GM12801 (cell line): ENCODE data around the gene FXYD2.

Experiments used
- TF ChIP-seq, protein P1 (sequence below): IDR thresholded peaks from one replicate; pipeline ENCODE4 v1.5.1; 2011; ENCODE audit warnings: control low read depth; ENCODE audit not compliant: insufficient read length; ENCODE audit errors: extremely low read depth

Gene FXYD2

DNA sequence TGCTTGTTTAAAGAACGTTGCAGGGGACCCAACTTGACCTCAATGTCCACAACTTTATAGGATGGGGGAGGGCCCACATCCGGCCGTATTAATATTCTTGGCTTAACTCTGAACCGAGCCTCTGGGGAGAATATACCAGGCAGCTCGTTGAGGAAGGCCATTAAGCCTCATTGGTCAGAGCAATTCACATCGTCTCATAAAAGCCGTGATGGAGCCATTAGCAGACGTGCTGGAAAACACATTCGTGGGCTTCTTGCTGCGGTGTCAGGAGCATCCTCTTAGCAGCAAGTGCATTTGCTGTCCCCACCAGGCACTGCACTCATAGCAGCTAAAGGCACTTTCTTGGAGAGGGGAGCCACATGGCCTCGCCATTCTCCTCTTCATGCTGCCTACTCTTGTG is 42.4 kb downstream of the FXYD2 start:
- TF ChIP-seq, protein P1, sequence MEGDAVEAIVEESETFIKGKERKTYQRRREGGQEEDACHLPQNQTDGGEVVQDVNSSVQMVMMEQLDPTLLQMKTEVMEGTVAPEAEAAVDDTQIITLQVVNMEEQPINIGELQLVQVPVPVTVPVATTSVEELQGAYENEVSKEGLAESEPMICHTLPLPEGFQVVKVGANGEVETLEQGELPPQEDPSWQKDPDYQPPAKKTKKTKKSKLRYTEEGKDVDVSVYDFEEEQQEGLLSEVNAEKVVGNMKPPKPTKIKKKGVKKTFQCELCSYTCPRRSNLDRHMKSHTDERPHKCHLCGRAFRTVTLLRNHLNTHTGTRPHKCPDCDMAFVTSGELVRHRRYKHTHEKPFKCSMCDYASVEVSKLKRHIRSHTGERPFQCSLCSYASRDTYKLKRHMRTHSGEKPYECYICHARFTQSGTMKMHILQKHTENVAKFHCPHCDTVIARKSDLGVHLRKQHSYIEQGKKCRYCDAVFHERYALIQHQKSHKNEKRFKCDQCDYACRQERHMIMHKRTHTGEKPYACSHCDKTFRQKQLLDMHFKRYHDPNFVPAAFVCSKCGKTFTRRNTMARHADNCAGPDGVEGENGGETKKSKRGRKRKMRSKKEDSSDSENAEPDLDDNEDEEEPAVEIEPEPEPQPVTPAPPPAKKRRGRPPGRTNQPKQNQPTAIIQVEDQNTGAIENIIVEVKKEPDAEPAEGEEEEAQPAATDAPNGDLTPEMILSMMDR, result no peak

GRCh38 chr11:117781627-117782026 is 42.9 kb downstream of the FXYD2 start:
- TF ChIP-seq, protein P1, result no peak

DNA sequence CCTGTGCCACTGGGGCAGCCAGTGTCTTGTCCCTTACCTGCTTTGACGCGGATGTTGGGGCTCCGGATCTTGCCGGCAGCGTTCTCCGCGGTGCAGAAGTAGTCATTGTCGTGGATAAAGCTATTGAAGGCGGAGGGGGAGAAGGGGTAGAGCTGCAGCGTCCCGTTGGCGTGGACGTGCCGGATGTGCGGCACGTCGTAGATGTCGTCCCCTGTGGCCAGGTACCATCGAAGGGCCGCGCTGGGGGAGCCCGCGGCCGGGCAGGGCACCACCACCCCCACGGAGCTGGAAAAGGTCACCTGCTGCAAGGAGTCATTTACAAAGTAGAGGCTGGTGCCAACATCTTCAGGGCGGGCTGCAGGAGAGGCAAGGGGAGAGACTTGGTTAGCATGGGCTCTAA is 44.1 kb downstream of the FXYD2 start:
- TF ChIP-seq, protein P1, result no peak

- TF ChIP-seq, protein P1, result no peak
These were observed 50.0 kb downstream of the FXYD2 start for GRCh38 chr11:117774553-117774952.

- TF ChIP-seq, protein P1, result no peak
These were observed 52.2 kb downstream of the FXYD2 start for GRCh38 chr11:117772360-117772759.

- TF ChIP-seq, protein P1, result no peak
These were observed 52.7 kb downstream of the FXYD2 start for GRCh38 chr11:117771841-117772240.

DNA sequence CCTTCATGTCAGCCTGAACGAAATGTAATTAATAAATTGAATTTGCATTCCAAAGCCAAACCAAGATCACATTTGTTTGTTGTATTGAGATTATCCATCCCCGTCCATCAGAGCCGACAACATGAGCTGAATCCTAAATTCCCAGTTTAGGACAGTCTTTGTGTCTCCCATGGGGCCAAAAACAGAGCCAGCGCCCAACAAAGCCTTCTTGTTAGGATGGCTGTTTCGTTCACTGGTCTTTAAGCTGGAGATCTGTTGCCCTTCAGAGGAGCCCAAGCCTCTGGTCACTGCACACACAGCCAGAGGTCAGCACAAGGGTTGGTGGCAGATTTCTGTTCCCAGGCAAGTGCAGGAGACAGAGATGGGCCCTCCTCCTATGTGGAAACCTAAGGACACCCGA is 53.3 kb downstream of the FXYD2 start:
- TF ChIP-seq, protein P1, result no peak

- TF ChIP-seq, protein P1, result no peak
These were observed 54.5 kb downstream of the FXYD2 start for GRCh38 chr11:117770061-117770460.
